Measurements from ENCODE around the gene FOXJ3. TPM values are rescaled to one million over a fixed set of nuclear protein-coding genes. Genes with fewer than 3 reads are reported as not detected.
A peak's percentile ranks its signal among the peaks of the same experiment; 100 is the strongest.

The FOXJ3 gene
- total RNA-seq, 1 donor from 2014 or later = 16.1 TPM

GRCh38 chr1:42334240-42335049 lies 590 bp downstream of the FOXJ3 start:
- no peak for DNase-seq (ENCODE audit: low read depth, low spot score)

GRCh38 chr1:42333662-42334239 lies 1.3 kb downstream of the FOXJ3 start:
- no peak for DNase-seq (ENCODE audit: low read depth, low spot score)

- DNase-seq (ENCODE audit: low read depth, low spot score) = no peak
These were observed 2.2 kb downstream of the FOXJ3 start for GRCh38 chr1:42332877-42333276.

GRCh38 chr1:42330215-42330614 lies 4.8 kb downstream of the FOXJ3 start:
- DNase-seq (ENCODE audit: low read depth, low spot score) = no peak

GRCh38 chr1:42328916-42329496 lies 6.0 kb downstream of the FOXJ3 start:
- DNase-seq (ENCODE audit: low read depth, low spot score) = no peak

GRCh38 chr1:42328047-42328625 lies 6.9 kb downstream of the FOXJ3 start:
- DNase-seq (ENCODE audit: low read depth, low spot score) = no peak

- no peak for DNase-seq (ENCODE audit: low read depth, low spot score)
These were observed 10.0 kb downstream of the FOXJ3 start for GRCh38 chr1:42325014-42325402.

GRCh38 chr1:42324398-42325013 lies 10.5 kb downstream of the FOXJ3 start:
- DNase-seq (ENCODE audit: low read depth, low spot score) = no peak

GRCh38 chr1:42323551-42323950 lies 11.5 kb downstream of the FOXJ3 start:
- DNase-seq (ENCODE audit: low read depth, low spot score) = no peak

GRCh38 chr1:42322577-42322976 lies 12.5 kb downstream of the FOXJ3 start:
- DNase-seq (ENCODE audit: low read depth, low spot score) = peak; percentile 15

GRCh38 chr1:42321731-42322130 lies 13.3 kb downstream of the FOXJ3 start:
- DNase-seq (ENCODE audit: low read depth, low spot score) = no peak

GRCh38 chr1:42320708-42321107 lies 14.3 kb downstream of the FOXJ3 start:
- no peak for DNase-seq (ENCODE audit: low read depth, low spot score)

- DNase-seq (ENCODE audit: low read depth, low spot score) = no peak
These were observed 15.1 kb downstream of the FOXJ3 start for GRCh38 chr1:42319871-42320484.

- DNase-seq (ENCODE audit: low read depth, low spot score) = no peak
These were observed 15.7 kb downstream of the FOXJ3 start for GRCh38 chr1:42319128-42319851.

GRCh38 chr1:42318601-42319000 lies 16.4 kb downstream of the FOXJ3 start:
- DNase-seq (ENCODE audit: low read depth, low spot score) = no peak

GRCh38 chr1:42317308-42317707 lies 17.7 kb downstream of the FOXJ3 start:
- no peak for DNase-seq (ENCODE audit: low read depth, low spot score)

GRCh38 chr1:42316292-42316691 lies 18.7 kb downstream of the FOXJ3 start:
- DNase-seq (ENCODE audit: low read depth, low spot score) = no peak

GRCh38 chr1:42315500-42315899 lies 19.5 kb downstream of the FOXJ3 start:
- no peak for DNase-seq (ENCODE audit: low read depth, low spot score)

- no peak for DNase-seq (ENCODE audit: low read depth, low spot score)
These were observed 21.1 kb downstream of the FOXJ3 start for GRCh38 chr1:42313970-42314369.

GRCh38 chr1:42312576-42313212 lies 22.3 kb downstream of the FOXJ3 start:
- no peak for DNase-seq (ENCODE audit: low read depth, low spot score)
